Inflammatory macrophage (primary cell): ENCODE measurements around the gene ECI2.

Experiments used
- DNase-seq, 2 donors: peaks; one replicate each; pipeline ENCODE4 v3.0.0-alpha.2; 2020 to 2022
- total RNA-seq, 18 experiments: gene quantifications; one replicate each; lab custom pipeline; 2026; ENCODE audit warnings: mixed read lengths in 6 of 18, inconsistent platforms in 2 of 18; lab: John Stamatoyannopoulos, UW

The ECI2 gene, protein sequence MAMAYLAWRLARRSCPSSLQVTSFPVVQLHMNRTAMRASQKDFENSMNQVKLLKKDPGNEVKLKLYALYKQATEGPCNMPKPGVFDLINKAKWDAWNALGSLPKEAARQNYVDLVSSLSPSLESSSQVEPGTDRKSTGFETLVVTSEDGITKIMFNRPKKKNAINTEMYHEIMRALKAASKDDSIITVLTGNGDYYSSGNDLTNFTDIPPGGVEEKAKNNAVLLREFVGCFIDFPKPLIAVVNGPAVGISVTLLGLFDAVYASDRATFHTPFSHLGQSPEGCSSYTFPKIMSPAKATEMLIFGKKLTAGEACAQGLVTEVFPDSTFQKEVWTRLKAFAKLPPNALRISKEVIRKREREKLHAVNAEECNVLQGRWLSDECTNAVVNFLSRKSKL
- total RNA-seq: 9.9 to 32.8 (median 25.8) reads per million in 18 experiments

DNA sequence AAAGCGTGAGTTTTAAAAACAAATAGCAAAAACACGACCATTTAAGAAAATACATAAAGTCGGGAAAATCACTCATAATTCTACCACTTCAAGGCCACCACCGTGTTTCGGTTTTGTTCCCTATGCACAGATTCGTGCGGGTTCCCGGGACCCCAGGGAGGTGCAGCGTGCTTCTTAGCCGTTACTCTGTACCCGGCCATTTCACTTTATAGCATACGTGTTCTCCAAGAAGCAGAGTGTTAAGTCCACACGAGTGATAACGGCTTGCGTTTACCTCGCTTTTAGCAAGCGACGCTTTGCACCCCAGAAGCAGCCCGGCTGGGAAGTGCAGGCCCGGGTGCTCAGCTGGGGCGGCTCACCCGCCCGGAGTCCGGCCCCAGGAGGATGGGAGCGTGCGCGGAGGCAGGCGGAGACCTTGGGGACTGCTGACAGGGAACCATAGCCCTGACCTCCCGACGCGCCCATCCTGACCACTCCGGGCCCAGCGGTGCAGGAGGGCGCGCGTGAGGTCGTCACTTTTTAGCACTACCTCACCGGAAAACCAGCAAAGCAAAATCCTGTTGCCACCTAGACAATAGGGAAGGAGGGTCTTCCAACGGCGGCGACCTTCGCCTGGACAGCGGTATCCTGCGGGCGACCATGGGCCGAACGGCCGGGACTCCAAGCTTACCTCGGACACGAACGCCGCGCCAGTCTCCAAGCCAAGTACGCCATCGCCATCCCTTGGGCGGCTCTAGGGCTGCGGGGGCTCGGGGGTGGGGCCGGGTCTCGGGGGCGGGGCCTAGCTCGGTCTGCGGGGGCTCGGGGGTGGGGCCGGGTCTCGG is at the start of gene ECI2:
TSS of gene ECI2 (minus strand) at position 735 of the 824 bp plus-strand sequence. CDS start at position 720, 15 bp downstream.
- DNase-seq: peak; percentile 77 to 78

- DNase-seq: no peak
Observed at GRCh38 chr6:4180652-4181255, 45.4 kb upstream of the ECI2 start.

DNA sequence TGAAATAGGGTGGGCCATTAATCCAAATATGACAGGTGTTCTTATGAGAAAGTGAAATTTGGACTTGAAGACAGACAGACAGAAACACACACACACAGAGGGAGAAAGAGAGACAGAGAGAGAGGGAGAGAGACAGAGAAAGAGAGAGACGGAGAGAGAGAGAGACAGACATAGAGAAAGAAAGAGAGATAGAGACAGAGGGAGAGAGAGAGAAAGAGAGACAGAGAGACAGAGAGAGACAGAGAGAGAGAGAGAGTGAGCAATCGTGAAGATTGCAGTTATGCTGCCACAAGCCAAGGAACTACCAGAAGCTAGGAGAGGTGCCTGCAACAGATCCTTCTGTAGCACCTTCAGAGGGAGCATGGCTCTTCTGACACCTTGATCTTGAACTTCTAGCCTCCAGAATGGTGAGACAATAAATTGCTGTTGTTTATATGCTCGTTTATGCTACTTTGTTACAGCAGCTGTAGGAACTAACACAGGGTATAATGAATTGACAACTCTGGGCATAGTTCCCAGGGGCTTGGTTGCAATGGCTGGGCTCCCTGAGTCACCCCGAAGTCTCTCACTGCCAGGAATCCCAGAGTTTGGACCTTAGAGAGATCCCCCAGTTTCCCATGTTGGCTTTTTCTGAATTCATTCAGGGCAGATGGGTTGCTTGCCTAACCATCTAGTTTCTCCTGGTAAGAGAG is 44.7 kb upstream of the ECI2 start:
- DNase-seq: no peak

DNA sequence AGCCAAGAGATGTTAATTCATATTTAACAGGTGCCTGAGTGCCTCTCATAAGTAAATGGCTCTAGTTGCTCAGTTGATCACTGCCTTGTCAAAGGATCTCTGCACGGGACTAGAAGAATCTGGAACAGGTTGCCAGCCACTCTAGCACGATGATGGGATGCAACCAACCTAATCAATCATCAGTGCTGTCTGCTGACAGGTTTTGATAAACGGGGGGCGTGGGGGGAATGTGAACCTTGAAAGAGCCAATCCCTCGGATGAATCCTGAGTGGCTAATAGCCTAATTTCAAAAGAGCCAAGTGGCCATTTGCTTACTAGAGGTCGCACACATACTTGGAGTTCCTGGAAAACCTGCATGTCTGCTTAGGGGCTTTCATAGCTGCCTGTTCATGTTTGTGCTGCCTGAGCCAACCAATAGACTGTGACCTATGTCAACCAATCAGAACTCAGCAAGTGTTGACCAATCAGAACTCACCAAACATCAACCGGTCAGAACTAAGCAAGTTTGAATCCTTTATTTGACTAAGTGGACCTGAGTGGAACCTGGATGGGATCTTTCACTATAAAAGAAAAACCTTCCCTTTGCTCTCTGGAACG is 43.5 kb upstream of the ECI2 start:
- DNase-seq: no peak

DNA sequence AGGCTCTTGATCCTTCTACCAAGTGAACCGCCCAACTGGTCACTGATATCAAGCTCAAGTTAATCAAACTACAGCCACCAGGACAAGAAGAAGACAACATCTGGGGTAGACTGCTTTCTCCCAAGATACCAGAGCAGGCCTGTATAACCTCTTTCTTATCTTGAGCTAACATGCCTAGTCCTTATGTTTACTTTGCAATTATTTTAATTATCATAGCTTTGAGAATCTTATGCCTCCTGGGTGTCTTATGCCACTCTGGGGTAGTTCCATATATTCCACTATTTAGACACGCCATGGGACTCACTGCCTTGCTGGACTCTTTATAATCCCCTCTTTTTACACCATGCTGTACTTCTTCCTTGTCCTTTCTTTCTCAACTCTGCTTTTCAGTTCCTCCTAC is 41.5 kb upstream of the ECI2 start:
- DNase-seq: no peak

- no peak for DNase-seq
Observed at GRCh38 chr6:4174042-4174441, 38.7 kb upstream of the ECI2 start.

DNA sequence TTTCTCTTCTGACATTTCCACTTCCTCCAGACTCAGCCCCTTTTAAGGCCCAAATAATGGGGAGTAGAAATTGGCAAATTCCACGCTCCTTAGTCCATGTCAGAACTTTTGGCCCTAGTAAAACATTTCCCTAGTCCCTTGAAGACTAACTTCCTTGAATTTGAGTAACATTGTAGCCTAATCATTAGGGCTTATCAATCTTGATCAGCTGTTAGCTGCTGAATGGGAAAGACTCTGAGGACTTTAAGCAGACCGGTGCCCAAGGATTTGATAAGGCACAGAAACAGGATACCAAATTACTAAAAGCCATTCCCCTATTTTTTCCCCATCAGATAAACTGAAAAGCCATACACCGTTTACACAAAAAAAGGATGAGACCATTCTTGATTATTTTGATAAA is 37.0 kb upstream of the ECI2 start:
- no peak for DNase-seq

- no peak for DNase-seq
Observed at GRCh38 chr6:4170297-4170696, 34.9 kb upstream of the ECI2 start.

DNA sequence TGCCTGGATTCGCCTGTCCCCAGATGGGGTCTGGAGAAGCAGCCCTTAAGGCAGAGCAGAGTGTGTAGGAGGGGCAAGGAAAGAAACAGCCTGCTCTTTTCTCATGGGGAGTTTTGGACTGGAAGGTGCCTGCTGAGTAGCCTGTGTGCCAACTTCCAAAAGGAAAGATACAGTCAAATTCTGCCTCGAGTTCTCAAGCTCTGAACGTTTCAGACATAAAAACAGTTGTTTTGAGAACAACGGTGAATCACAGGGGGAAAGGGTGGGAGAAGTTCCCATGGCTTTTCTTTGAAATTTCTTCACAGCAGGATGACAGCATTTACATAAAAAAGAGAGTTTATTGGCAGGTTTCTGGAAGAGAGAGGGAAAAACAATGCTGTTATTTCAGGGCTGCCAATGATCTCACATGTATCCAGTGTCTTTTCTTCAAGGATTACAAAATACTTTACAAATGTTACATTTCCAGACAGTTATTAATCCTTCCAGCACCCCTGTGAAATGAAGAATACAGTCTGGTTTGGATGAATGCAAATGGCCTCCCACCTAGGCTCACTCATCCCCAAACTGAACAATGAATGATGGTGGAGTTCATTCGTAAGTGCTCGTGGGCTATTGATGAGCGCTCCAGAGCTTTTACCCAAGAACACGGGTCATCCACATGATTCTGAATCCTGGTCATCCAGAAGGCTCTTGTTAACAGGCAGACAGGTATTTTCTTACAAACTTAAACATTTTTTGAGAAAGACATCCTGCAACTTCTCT is 33.8 kb upstream of the ECI2 start:
- no peak for DNase-seq

DNA sequence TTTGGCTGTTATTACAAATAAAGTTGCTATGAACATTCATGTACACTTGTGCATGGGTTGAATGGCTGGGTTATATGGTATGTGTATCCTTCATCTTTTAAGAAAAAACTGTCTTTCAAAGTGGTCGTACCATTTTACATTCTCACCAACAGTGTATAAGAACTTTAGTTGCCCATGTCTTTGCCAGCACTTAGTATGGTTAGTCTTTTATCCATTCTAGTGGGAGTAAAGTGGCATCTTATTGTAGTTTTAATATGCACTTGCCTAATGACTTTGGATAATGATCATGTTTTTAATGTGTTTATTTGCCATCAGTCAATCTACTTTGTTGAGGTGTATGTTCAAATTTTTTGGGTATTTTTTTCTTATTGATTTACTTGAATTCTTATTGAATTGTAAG is 32.5 kb upstream of the ECI2 start:
- no peak for DNase-seq

- no peak for DNase-seq
Observed at GRCh38 chr6:4167123-4167522, 31.7 kb upstream of the ECI2 start.

DNA sequence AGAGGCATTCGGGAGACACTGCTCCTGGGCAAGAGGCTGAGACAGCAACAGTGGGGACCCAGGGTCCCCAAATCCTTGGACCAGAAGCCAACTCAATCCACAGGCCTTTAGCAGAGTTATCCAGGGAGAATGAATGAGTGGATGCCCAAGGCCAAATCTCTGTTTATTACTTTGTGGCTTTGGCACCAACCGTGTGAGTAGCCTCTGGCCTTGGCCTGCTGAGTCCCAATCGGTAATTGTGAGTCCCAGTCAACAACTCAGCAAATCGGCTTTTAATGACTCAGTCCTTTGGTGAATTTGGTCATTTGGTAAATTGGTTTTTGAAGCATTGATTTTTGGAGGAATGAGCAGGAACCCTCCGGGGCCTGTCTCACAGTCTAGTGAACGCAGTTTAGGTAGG is 29.1 kb upstream of the ECI2 start:
- DNase-seq: no peak

DNA sequence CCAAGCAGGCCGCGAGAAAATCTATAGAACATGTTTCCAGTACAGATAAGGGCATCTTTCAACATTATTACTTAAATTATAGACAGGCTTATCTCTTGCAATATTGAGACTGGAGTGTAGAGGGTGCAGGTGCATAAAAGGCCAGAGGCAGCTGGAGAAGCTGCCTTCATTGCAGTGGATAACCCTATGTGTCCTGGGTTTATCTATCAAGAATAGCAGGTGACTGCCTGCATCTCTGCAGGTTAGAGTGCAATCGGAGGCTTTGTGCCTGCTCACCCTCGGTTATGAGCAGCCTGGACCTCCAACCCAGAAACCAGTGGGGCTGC is 28.7 kb upstream of the ECI2 start:
- DNase-seq: no peak

DNA sequence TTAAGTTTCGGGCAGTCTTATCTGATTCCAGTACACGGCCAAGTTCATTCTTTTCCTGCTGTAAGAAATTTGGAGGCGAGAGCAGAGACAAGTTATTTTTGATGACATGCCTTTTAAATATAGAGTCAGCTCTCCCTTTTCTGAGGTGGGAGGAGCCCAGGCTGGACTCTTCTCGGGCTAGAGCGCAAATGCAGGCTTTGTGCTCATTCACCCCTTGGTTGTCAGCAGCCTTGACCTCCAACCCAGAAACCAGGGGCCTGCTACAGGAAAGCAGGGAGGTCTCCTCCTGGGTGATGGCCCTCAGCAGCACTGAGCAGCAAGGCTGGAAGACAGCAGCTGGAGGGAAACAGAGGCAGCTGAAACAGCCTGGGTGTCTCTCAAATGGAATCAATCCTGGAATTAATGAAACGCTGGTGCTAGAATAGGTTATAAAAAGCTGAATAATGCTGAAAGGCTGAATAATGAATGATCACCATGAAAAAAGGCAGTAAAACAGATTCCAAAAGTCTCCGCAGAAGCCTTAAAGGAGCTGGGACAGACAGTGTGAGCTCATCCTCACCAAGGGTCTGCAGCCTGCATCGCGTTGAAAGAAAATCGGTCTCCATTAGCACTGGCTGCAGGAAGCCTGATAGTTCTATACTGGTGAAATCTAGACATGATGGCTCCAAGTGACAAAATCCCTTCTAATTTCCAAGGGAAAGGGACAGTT is 28.2 kb upstream of the ECI2 start:
- DNase-seq: no peak

GRCh38 chr6:4162370-4162769 is 27.0 kb upstream of the ECI2 start:
- no peak for DNase-seq

DNA sequence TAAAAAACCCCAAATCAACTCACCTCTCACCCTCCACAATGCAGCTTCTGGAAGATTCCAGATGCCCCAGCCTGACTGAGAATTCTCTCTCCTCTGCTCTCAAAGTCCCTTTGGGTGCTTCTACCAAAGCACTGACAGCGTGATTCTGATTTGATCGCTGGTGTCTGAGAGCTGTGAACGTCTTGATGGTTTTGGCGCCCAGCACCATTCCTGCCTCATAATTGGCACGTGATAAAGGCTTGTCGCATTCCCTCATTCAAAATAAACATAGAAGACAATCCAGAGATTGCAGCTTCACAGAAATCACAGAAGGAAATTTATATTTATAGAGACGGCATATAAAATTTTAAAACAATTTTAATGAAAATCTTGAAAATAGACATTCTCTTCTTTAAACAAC is 24.1 kb upstream of the ECI2 start:
- no peak for DNase-seq

DNA sequence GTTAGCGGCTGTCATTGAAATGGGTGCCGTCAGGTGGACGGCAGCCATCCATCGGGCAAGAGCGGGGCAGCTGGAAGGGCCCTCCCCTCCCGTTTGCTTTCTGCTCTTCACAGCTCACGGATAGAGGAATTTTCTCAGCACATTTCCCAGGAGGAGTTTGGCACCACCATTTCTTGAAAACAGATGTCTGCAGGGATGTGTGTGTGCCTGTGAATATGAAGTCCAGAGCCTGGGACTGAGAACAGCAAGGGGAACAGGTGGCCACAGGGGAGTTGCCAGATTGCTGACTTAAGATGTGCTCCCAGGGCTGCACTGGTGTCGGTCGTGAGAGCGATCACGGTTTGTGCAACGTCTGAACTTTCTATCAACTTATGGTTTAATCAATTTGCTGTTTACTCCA is 22.1 kb upstream of the ECI2 start:
- DNase-seq: no peak

DNA sequence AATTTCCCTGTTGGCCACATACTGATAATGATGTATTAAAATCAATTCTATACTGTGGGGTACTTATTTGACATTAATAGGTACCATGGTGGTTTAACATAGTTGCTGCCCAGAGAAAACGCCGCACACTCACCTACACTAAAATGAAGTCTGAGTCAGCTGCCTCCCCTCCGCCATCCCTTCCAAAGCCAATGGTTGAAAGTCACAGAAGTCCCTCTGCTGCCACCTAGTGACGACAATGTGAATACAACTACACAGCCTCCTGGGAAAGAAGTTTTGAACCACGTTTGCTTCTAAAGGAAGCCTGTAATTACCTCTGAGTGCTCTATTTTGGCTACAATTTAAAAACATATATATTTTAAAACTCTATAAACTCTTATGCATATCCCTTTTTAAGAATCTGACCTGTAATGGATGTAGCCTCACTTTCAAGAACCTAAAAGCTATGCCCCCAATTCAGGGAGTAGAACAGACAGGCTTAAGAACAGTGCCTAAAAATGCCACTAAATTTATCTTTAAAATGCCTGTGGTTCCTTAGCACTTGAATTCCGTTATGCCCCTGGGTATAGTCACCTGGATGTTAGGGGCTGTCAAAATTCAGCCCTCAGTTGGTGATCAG is 20.6 kb upstream of the ECI2 start:
- peak; percentile 71 to 79 for DNase-seq

- DNase-seq: no peak
Observed at GRCh38 chr6:4153514-4153985, 18.2 kb upstream of the ECI2 start.

DNA sequence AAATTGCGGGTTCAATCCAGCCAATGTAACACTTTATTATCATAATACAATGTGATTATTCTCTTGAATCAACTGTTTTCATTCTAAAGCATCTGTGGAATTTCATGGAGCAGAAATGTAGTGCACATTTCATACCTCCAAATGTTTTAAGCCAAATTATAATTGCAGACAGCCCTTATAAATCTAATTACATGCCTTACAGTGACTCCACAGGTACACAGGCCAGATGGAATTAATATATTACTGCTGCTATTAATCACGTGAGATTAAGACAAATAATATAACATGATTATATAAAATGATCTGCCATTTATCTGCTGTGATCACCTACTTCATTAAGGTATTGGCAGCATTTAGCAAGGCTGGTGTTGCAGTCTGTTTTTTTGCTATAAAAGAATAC is 9.7 kb upstream of the ECI2 start:
- no peak for DNase-seq

- no peak for DNase-seq
Observed at GRCh38 chr6:4139272-4139671, 3.9 kb upstream of the ECI2 start.
